CD4-positive, alpha-beta memory T cell (primary cell): ENCODE results near the gene CDHR5. TPM values are rescaled to one million over a fixed set of nuclear protein-coding genes. Genes with fewer than 3 reads are reported as not detected.
"Not testable (repeated sequence)": the region's sequence is repeated elsewhere in the genome, so short reads cannot be mapped to it uniquely, and the experiment has no call there.

Experiments used
- CTCF ChIA-PET: fragments of 350-600 bp; sonication (Branson Sonifier 250); formaldehyde crosslinking; loops from one replicate; lab custom pipeline; 2021; ENCODE audit warnings: inconsistent platforms; ENCODE audit not compliant: partially characterized antibody; lab: Charles Lee
- POLR2A ChIA-PET: fragments of 350-600 bp; sonication (Branson Sonifier 250); formaldehyde crosslinking; loops from one replicate; lab custom pipeline; 2021; ENCODE audit not compliant: partially characterized antibody; lab: Charles Lee
- DNase-seq, 5 donors: peaks; one replicate each; pipeline versions ENCODE4 v3.0.0 to v3.0.0-alpha.2; 2020 to 2022; ENCODE audit warnings: mixed read lengths in 1 of 5
- H3K27ac ChIP-seq: one replicate; pipeline ENCODE4 v1.7.0; 2013; ENCODE audit warnings: low read depth, low read length
- H3K27me3 ChIP-seq: 2 replicates; pipeline ENCODE4 v1.7.0; 2013; ENCODE audit warnings: mild to moderate bottlenecking, low read length, moderate library complexity; ENCODE audit not compliant: insufficient read depth
- H3K36me3 ChIP-seq: 2 replicates; pipeline ENCODE4 v1.7.0; 2013; ENCODE audit warnings: mild to moderate bottlenecking, low read length, moderate library complexity; ENCODE audit not compliant: insufficient read depth
- H3K4me1 ChIP-seq: 2 replicates; pipeline ENCODE4 v1.7.0; 2013; ENCODE audit warnings: mild to moderate bottlenecking, low read length, moderate library complexity; ENCODE audit not compliant: insufficient read depth
- H3K4me3 ChIP-seq, 2 donors: one replicate each; pipeline ENCODE4 v1.7.0; 2013; ENCODE audit warnings: low read length in 2 of 2, mild to moderate bottlenecking in 1 of 2
- H3K9me3 ChIP-seq, 2 donors: one replicate each; pipeline ENCODE4 v1.7.0; 2013; ENCODE audit warnings: low read length in 2 of 2, control low read depth in 1 of 2; ENCODE audit not compliant: control insufficient read depth in 1 of 2
- H3K27ac Mint-ChIP-seq, 7 donors: one replicate each; pipeline ENCODE4 v1.8.0; 2020 to 2021; ENCODE audit warnings: mixed read lengths in 7 of 7, mild to moderate bottlenecking in 6 of 7, inconsistent platforms in 3 of 7, moderate library complexity in 3 of 7
- H3K27me3 Mint-ChIP-seq, 2 donors: one replicate each; pipeline ENCODE4 v1.8.0; 2020 to 2021; ENCODE audit warnings: mixed read lengths in 2 of 2
- H3K36me3 Mint-ChIP-seq, 2 donors: one replicate each; pipeline ENCODE4 v1.8.0; 2020 to 2021; ENCODE audit warnings: mixed read lengths in 2 of 2, inconsistent platforms in 1 of 2, mild to moderate bottlenecking in 1 of 2
- H3K4me1 Mint-ChIP-seq, 4 donors: one replicate each; pipeline ENCODE4 v1.8.0; 2020 to 2021; ENCODE audit warnings: mixed read lengths in 4 of 4, mild to moderate bottlenecking in 1 of 4
- H3K4me3 Mint-ChIP-seq, 8 donors: one replicate each; pipeline ENCODE4 v1.8.0; 2020 to 2021; ENCODE audit warnings: mixed read lengths in 8 of 8, mild to moderate bottlenecking in 7 of 8, moderate library complexity in 6 of 8, inconsistent platforms in 3 of 8
- H3K9me3 Mint-ChIP-seq, 8 donors: one replicate each; pipeline ENCODE4 v1.8.0; 2020 to 2021; ENCODE audit warnings: mixed read lengths in 8 of 8, mild to moderate bottlenecking in 5 of 8, inconsistent platforms in 3 of 8, moderate library complexity in 1 of 8
- intact Hi-C: fragments of 100-400 bp; cut with micrococcal nuclease; formaldehyde crosslinking; loops from one replicate; pipeline ENCODE4 v1.15.1; 2023
- polyA plus RNA-seq, 2 donors: library from polyadenylated mRNA; unstranded; fragments of 300-500 nt; fragmentation: Illumina TruSeq; gene quantifications; one replicate each; pipeline ENCODE4 v1.2.3, GENCODE V29; 2021
- total RNA-seq, 2 experiments: library from RNA; stranded (reverse); gene quantifications; one replicate each; pipeline ENCODE4 v1.2.3, GENCODE V29; 2021

The CDHR5 gene
- total and polyA plus RNA-seq, 4 experiments from 2014 or later, result not detected

DNA sequence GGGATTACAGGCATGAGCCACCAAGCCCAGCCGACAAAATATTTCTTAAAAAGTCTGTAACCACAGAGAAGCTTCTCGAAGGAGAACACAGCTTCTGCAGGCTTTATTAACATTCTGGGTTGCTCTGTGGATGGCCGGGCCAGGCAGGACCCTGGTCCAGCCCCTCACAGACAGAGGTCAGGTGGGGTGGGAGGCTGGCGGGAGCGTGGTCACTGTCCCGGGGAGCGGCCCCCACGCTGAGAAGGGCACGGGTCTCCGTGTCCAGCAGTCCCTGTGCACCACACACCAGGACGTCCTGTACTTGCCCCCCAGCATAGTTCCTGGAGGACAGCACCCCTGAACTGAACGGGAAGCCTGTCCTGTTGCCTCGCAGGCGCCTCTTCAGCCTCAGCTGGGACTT lies 31.7 kb upstream of the CDHR5 start:
- CTCF ChIA-PET, result interaction anchor here (1.3 to 1.9 kb wide), 2 partner anchors 10 to 15 kb away, joined by 3 to 8 read pairs; no protein-coding TSS in a partner anchor
- Mint-ChIP-seq H3K27me3 (no peaks in the 10 kb centered on the region), H3K27ac (no peak overlapping the region), H3K36me3 (peaks cover 13 to 16% of the 10 kb centered on the region in 2 donors), H3K4me1 (peaks cover 0 to 1% (median 0%) of the 10 kb centered on the region in 4 donors), H3K4me3 (no peak overlapping the region), H3K9me3 (no peaks in the 10 kb centered on the region)
- Histone ChIP-seq H3K27me3 (no peaks in the 10 kb centered on the region), H3K9me3 (no peaks in the 10 kb centered on the region), H3K27ac (no peak overlapping the region), H3K4me3 (no peak overlapping the region), H3K36me3 (peaks cover 4% of the 10 kb centered on the region), H3K4me1 (no peaks in the 10 kb centered on the region)
- DNase-seq, result no peak
- POLR2A ChIA-PET, result interaction anchor here (0.7 kb wide), 1 partner anchor 72 kb away, joined by 3 read pairs; no protein-coding TSS in a partner anchor
- intact Hi-C loops, result no loop called here

- no peaks in the 10 kb centered on the region for H3K4me1 ChIP-seq
- intact Hi-C loops, result no loop called here
- no peaks in the 10 kb centered on the region for H3K9me3 ChIP-seq
- POLR2A ChIA-PET, result interaction anchor here (1.3 kb wide), 1 partner anchor 92 kb away, joined by 4 read pairs; the partner anchor contains the start of gene TALDO1
- no peak overlapping the region for H3K27ac ChIP-seq
- Mint-ChIP-seq H3K4me1 (peaks cover 0 to 3% (median 0%) of the 10 kb centered on the region in 4 donors), H3K36me3 (peaks cover 15 to 17% of the 10 kb centered on the region in 2 donors), H3K27ac (no peak overlapping the region), H3K9me3 (no peaks in the 10 kb centered on the region), H3K27me3 (no peaks in the 10 kb centered on the region), H3K4me3 (no peak overlapping the region)
- no peaks in the 10 kb centered on the region for H3K36me3 ChIP-seq
- no peak overlapping the region for H3K4me3 ChIP-seq
- no peaks in the 10 kb centered on the region for H3K27me3 ChIP-seq
- DNase-seq, result no peak
- CTCF ChIA-PET, result interaction anchor here (1.9 kb wide), 1 partner anchor 11 kb away, joined by 8 read pairs; no protein-coding TSS in a partner anchor
These were observed 30.4 kb upstream of the CDHR5 start for GRCh38 chr11:655036-655726.

GRCh38 chr11:654444-654843 lies 29.7 kb upstream of the CDHR5 start:
- H3K4me3 ChIP-seq, POLR2A ChIA-PET: not testable (repeated sequence)
- H3K36me3 Mint-ChIP-seq, result peaks cover 12 to 15% of the 10 kb centered on the region in 2 donors

GRCh38 chr11:653837-654236 lies 29.1 kb upstream of the CDHR5 start:
- ChIA-PET POLR2A (no interaction called here), CTCF (no interaction called here)
- H3K9me3 Mint-ChIP-seq, result no peaks in the 10 kb centered on the region

More at GRCh38 chr11:654444-654843, 29.7 kb upstream of the CDHR5 start:
- H3K27me3 Mint-ChIP-seq, intact Hi-C loops, CTCF ChIA-PET, H3K36me3 ChIP-seq, H3K9me3 ChIP-seq, H3K27ac Mint-ChIP-seq, DNase-seq, H3K4me3 Mint-ChIP-seq, H3K9me3 Mint-ChIP-seq, H3K27ac ChIP-seq, H3K27me3 ChIP-seq, H3K4me1 Mint-ChIP-seq, H3K4me1 ChIP-seq: not testable (repeated sequence)

GRCh38 chr11:653136-653535 lies 28.4 kb upstream of the CDHR5 start:
- H3K4me1 ChIP-seq, H3K27ac ChIP-seq, H3K36me3 ChIP-seq, H3K4me1 Mint-ChIP-seq, H3K4me3 Mint-ChIP-seq, H3K4me3 ChIP-seq, POLR2A ChIA-PET, CTCF ChIA-PET, H3K27me3 ChIP-seq, H3K9me3 Mint-ChIP-seq, intact Hi-C loops, H3K9me3 ChIP-seq, H3K27me3 Mint-ChIP-seq, DNase-seq, H3K27ac Mint-ChIP-seq: not testable (repeated sequence)
- H3K36me3 Mint-ChIP-seq, result peaks cover 10 to 15% of the 10 kb centered on the region in 2 donors

More at GRCh38 chr11:653837-654236, 29.1 kb upstream of the CDHR5 start:
- no peak overlapping the region for H3K27ac ChIP-seq
- H3K36me3 ChIP-seq, result no peaks in the 10 kb centered on the region
- Mint-ChIP-seq H3K4me1 (peaks cover 0 to 1% (median 0%) of the 10 kb centered on the region in 4 donors), H3K36me3 (peaks cover 10 to 15% of the 10 kb centered on the region in 2 donors), H3K27ac (no peak overlapping the region), H3K4me3 (no peak overlapping the region), H3K27me3 (no peaks in the 10 kb centered on the region)
- H3K9me3 ChIP-seq, result no peaks in the 10 kb centered on the region
- intact Hi-C loops, result no loop called here
- no peaks in the 10 kb centered on the region for H3K27me3 ChIP-seq
- no peak for DNase-seq
- H3K4me1 ChIP-seq, result no peaks in the 10 kb centered on the region
- no peak overlapping the region for H3K4me3 ChIP-seq

DNA sequence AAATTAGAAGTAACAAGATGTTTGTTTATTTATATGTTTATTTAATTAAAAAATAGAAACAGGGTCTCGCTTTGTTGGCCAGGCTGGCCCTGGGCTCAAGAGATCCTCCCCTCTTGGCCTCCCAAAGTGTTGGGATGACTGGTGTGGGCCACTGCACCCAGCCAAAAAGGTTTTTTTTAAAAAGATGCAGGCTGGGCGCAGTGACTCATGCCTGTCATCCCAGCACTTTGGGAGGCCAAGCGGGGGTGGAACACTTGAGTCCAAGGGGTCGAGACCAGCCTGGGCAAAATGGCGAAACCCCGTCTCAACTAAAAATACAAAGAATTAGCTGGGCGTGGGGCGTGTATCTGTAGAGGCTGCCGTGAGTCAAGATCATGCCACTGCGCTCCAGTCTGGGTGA lies 25.7 kb upstream of the CDHR5 start:
- H3K27me3 Mint-ChIP-seq, result no peaks in the 10 kb centered on the region
- H3K27ac ChIP-seq, result no peak overlapping the region
- intact Hi-C loops, result no loop called here
- no peak for DNase-seq
- H3K9me3 Mint-ChIP-seq, result no peaks in the 10 kb centered on the region
- no peak overlapping the region for H3K27ac Mint-ChIP-seq
- H3K36me3 Mint-ChIP-seq, result peaks cover 10 to 15% of the 10 kb centered on the region in 2 donors
- peaks cover 4% of the 10 kb centered on the region for H3K36me3 ChIP-seq
- H3K4me1 ChIP-seq, result no peaks in the 10 kb centered on the region
- no peak overlapping the region for H3K4me3 ChIP-seq
- POLR2A ChIA-PET, result no interaction called here
- no peak overlapping the region for H3K4me3 Mint-ChIP-seq
- CTCF ChIA-PET, result no interaction called here
- H3K4me1 Mint-ChIP-seq, result peaks cover 0 to 1% (median 0%) of the 10 kb centered on the region in 4 donors
- H3K9me3 ChIP-seq, result no peaks in the 10 kb centered on the region
- H3K27me3 ChIP-seq, result no peaks in the 10 kb centered on the region

- POLR2A ChIA-PET, H3K4me3 Mint-ChIP-seq, H3K9me3 ChIP-seq, H3K27ac ChIP-seq, H3K27ac Mint-ChIP-seq, DNase-seq, H3K36me3 Mint-ChIP-seq, H3K4me1 ChIP-seq, H3K36me3 ChIP-seq, H3K27me3 Mint-ChIP-seq, H3K4me3 ChIP-seq, H3K27me3 ChIP-seq, CTCF ChIA-PET, intact Hi-C loops, H3K4me1 Mint-ChIP-seq, H3K9me3 Mint-ChIP-seq: not testable (repeated sequence)
These were observed 23.0 kb upstream of the CDHR5 start for GRCh38 chr11:647672-648158.
